GDM1 (cell line): ENCODE measurements around the gene KRT9.
"Not testable (repeated sequence)": the region's sequence is repeated elsewhere in the genome, so short reads cannot be mapped to it uniquely, and the experiment has no call there.

Experiments
- DNase-seq: peaks from one replicate; lab custom pipeline; 2025; lab: John Stamatoyannopoulos, UW

KRT9 gene

GRCh38 chr17:41600318-41600717 is 28.5 kb upstream of the KRT9 start:
- no peak for DNase-seq

DNA sequence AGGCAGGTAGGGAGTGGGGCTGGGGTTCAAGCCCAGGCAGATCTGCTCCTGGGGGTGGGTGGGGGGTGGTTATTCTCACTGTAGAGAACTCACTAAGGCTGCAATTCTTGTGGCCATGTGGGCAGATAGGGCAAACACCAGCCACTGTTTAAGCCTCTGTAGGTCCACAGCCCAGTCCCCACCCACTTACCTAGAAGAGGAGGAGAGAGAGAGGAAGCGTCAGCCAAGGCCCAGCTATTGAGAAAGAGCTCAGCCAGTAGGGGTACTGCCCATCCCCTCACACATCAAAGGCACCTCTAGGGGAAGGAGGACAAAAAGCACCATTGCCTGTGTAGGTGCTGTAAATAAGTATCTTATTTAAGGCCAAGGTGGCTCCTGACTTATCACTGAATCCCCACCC is 27.8 kb upstream of the KRT9 start:
- no peak for DNase-seq

GRCh38 chr17:41595585-41595984 is 23.7 kb upstream of the KRT9 start:
- no peak for DNase-seq

DNA sequence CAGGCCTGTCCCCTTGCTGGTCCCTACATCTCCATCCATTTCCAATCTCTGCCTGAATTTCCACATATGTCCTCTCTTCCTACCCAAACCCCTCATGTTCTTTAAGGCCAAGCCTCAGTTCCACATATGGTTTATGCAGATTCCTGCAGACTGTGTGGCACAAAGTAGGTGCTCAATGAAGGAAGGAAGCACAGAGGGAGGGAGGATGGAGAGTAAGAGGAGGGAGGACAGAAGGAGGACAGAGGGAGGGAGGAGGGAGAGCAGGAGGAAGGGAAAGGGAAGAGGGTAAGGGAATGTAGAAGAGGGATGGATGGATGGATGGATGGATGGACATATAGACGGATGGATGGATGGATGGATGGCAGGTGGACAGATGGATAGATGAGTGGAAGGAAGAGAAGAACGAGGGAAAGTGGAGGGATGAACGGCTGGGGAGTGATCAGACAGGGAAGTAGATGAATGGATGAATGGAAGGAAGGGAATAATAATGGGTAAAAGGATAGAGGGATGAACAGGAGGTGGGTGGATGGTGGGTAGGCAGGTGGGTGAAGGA is 22.6 kb upstream of the KRT9 start:
- no peak for DNase-seq

DNA sequence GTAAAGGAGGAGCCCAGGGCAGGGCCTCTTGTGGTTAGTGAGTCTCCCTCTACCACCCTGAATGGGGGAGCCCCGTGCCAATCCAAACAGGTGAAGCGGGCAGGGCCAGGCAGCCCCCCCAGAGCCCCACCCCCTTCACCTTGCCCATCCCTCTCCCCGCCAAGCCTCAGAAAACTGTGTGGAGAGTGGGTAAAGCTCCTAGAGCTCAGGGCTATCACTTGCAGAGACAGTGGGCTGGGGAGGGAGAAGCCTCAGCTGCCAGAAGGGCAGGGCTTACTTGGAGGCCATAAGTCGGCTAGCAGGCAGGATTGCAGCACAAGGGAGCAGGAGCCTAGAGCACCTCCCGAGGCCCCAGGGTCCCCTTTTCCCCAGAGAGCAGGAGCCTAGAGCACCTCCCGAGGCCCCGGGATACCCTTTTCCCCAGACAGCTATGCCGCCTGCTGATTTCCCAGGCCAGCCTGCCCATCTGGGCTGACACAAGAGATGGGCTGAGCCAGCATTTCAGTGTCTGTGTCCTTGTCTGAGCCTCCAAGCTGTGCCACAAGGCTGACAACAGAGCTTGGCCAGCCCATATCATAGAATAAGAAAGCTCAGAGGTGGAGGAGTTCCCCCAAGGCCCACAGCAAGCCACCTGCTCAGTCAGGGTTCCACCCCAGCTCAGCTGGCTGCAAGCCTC is 21.6 kb upstream of the KRT9 start:
- no peak for DNase-seq

DNA sequence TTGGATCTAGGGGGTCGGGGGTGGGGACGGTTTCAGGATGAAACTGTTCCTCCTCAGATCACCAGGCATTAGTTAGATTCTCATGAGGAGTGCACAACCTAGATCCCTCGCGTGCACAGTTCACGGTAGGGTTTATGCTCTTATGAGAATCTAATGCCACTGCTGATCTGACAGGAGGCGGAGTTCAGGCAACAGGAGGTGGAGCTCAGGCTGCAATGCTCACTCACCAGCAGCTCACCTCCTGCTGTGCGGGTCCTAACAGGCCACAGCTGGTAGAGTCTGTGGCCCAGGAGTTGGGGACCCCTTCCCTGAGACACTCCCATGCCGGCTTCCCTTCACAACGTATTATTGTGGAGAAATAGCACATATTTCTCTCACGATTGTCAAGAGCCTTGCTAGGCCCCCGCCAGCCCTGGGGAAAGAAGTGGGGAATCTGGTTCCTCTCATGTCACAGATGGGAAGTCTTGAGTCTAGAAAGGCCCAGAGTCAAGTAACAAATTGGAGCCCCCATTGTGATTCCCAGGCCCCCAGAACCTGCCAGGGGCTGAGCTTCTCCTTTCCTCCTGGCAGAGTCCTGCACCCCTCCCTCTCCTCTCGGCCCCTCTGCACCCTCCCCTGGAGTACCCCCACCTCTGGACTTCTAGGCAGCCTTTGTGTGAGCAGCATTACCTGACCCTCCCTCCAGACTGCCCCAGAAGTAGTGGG is 20.9 kb upstream of the KRT9 start:
- DNase-seq, result no peak

DNA sequence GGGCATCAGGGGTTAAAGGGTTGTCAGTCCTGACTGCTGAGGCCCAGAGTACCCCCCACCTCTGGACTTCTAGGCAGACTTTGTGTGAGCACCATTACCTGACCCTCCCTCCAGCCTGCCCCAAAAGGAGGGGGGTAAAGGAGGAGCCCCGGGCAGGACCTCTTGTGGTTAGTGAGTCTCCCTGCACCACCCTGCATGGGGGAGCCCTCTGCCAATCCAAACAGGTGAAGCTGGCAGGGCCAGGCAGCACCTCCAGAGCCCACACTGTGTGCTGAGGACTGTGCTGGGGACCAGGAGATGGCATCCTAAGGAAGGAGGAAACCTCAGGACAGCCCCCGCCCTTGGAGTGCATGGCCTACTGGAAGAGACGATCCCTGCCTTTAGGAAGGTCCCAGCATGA is 17.4 kb upstream of the KRT9 start:
- DNase-seq, result no peak

GRCh38 chr17:41588126-41588810 is 16.4 kb upstream of the KRT9 start:
- DNase-seq, result no peak

DNA sequence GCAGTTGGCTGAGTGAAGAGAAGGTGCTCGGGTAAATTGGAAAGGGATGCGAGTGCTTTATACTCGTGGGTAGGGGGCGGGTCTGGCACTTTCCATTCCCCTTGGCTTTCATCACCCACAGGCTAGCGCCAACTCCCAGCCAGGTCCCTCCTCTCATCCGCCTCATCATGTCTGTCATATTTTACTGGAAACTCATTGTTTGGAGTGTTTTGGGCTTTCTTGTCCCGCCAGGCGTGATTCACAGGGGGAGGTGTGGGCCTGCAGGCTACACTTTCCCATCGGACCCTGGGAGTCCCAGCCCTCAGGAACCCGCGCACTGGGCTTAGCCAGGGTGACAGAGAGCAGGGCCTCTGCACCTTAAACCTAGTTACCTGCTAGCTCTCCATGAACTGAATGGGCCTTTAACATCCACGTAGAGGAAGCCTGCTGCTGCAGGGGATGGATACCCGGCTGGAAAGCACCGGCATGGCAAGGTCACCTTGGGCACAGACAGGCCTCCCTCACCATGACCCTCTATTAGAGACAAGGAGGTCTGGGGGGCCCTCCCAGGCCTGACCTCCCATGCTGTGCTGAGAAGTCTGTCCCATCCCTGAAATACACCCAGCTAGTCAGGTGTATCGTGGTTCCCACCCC is 15.1 kb upstream of the KRT9 start, which contains the start of gene KRT14:
Gene KRT14 (minus strand): TSS at position 33 of the 633 bp plus-strand sequence. CDS start 61 bp downstream, outside the sequence.
- DNase-seq, result no peak

DNA sequence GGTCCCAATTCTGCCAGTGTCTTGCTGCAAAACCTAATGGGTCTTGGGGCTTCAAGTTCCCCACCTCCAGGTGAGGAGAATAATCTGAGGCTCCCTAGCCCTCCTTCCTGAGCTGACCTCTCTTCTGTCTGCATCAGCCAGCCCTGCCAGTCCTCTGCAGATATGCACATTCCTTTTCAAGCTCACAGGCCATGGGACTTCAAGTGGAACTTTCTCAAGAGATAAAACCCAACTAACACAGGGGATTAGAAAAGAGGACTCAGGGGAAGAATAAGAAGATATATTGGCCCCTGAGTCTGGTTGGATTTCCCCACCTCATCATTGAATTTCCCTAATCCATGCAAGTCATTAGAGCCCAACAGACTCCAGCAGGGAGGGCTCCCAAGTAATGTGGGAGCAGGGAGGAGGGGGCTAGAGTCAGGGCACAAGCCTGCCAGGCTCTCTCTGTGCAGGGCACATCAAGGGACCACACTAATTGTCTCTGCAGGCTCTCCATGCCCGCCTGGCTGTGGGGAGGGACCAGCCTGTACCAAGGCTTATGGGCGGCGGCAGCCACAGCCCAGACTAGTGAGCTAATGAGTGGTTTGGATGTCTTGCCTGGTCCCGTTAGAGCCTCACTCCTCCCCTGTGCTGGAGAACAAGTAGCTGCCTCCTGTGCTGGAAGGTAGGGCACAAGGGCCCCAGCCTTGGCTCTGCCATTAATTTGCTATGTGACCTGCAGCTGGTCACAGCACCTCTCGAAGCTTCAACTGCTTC is 13.6 kb upstream of the KRT9 start:
- no peak for DNase-seq

GRCh38 chr17:41584331-41584927 is 12.6 kb upstream of the KRT9 start:
- not testable (repeated sequence) for DNase-seq

DNA sequence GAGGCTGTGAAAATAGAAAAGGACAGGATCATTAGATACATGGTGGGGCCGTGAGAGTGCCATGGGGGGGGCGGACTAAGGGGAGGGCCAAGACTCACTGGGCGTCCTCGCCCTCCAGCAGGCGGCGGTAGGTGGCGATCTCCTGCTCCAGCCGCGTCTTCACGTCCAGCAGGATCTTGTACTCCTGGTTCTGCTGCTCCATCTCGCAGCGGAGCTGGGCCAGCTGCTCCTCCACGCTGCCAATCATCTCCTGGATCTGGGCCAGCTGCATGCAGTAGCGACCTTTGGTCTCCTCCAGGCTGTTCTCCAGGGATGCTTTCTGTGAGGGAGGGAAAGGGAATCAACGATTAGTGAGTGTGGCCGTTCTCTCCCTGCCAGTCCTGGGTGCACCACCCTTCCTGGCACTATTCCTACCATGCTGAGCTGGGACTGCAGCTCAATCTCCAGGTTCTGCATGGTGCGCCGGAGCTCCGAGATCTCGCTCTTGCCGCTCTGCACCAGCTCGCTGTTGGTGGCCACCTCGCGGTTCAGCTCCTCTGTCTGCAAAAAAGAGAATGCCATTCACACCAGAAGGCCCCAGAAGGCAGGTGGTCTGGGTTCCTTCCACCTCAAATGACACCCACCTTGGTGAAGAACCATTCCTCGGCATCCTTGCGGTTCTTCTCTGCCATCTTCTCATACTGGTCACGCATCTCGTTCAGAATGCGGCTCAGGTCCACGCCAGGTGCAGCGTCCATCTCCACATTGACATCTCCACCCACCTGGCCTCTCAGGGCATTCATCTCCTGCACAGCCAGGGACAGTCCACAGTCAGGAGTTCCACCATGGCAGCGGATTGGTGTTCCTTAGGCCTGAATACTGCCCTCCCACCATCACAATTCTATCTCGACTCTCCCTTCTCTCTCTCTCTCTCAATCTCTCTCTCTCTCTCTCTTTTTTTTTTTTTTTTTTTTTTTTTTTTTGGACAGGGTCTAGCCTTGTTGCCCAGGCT is 11.6 kb upstream of the KRT9 start:
- no peak for DNase-seq

- not testable (repeated sequence) for DNase-seq
Observed at GRCh38 chr17:41582061-41582968, 10.5 kb upstream of the KRT9 start.

DNA sequence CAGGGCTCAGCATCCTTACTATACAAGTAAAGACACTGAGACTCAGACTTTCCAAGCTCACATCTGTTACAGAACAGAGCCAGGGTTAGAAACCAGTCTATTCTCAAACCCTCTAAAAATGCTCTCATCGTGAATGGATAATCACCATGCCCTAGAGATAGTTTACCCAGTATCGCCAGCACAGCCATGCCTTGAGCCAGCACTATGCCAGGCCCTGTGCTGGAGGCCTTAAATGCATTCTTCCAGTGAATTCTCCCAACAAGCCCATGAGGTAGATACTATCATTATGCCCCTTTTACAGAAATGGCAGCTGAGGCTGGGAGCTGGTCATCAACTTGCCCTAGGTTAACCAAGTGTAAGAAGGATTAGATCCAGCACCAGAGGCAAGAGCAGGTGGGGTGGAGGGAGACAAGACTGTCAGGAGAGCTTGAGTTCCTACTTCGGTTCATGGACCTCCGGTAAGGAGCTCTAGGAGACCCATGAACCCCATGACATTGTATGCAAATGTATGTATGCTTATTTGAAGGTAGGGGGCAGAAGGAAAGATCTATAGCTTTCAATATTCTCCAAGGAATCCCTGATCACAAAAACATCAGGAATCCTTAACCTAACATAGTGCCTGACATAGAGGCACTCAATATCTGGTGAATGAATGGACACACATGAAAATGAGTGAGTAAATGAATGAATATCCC is 9.7 kb upstream of the KRT9 start:
- no peak for DNase-seq

- DNase-seq, result no peak
Observed at GRCh38 chr17:41580687-41581365, 9.0 kb upstream of the KRT9 start.

DNA sequence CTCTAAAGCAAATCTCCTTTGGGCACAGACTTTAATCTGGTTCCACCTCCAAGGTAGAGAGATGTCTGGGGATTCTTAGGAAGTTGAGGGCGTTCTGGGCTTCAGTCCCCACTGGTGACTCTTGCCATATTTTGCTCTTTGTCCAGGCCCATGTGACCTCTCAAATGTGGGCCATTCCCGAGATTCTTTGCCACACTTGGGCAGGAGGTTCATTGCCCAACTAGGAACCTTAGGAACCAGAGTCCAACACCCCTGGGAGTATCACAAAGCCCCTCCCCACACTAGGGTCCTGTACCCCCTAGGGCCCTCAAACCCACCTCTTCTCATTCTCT is 8.4 kb upstream of the KRT9 start:
- DNase-seq, result no peak

- peak; percentile 84 for DNase-seq
Observed at GRCh38 chr17:41579484-41580243, 7.8 kb upstream of the KRT9 start.
